GM12874 (cell line): ENCODE measurements around the gene CENPU.

Source experiments
- CTCF ChIP-seq: IDR thresholded peaks from 2 replicates; pipeline ENCODE4 v1.5.1; 2011; ENCODE audit warnings: low read depth, mild to moderate bottlenecking, control low read depth, low read length, moderate library complexity; ENCODE audit not compliant: insufficient read depth

CENPU gene

GRCh38 chr4:184733654-184734524, at the start of gene CENPU:
Gene CENPU, minus strand, starts transcription at chr4:184734096. Its CDS starts 34 bp downstream, at chr4:184734062.
- no peak for TF ChIP-seq CTCF

GRCh38 chr4:184782731-184783373, 49.0 kb upstream of the CENPU start:
- no peak for TF ChIP-seq CTCF

GRCh38 chr4:184778325-184778724, 44.4 kb upstream of the CENPU start:
- TF ChIP-seq CTCF: no peak

GRCh38 chr4:184776821-184777220, 42.9 kb upstream of the CENPU start:
- no peak for TF ChIP-seq CTCF

- TF ChIP-seq CTCF: no peak
These were observed 42.1 kb upstream of the CENPU start for GRCh38 chr4:184775854-184776555.

- no peak for TF ChIP-seq CTCF
These were observed 40.3 kb upstream of the CENPU start for GRCh38 chr4:184774152-184774551.

GRCh38 chr4:184771416-184771815, 37.5 kb upstream of the CENPU start:
- no peak for TF ChIP-seq CTCF
